ENCODE results near the gene DOCK4. TPM values are rescaled to one million over a fixed set of nuclear protein-coding genes. Genes with fewer than 3 reads are reported as not detected.

DOCK4 gene
- total and polyA plus RNA-seq, 2 experiments from 2014 or later: 2.1 to 5.0 TPM

DNA sequence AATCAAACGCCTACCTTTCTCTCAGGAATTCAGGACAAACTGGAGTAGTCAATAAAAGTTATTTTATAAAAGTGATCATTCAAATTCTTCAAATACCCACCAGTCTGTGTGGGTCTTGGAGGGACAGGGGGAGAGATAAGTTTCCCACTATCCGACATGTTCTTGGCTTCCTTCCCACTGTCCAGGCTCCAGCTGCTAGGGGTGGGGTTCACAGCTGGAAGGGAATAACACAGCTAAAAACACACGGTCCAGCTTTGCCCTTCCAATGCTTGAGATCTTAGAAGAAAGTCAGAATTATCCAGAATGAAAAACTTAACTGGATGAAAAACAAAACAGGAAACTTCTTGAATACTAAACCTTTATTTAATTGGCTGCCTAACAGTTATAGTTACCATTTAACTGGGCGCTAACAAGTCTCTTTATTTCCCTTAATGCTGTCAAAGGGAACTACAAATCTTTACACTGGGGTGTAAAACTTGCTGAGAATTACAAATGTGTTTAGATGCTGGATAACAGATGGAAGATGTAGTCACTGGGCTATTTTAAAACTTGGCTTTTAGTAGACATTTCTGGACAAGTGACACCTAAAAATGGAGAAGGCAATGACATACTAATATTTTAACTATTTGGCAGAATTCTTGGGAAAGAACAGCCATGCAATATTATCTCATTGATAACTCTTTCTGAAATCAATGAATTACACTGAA, 471.1 kb downstream of the DOCK4 start:
- 31 to 33% methylated on average over 4 of the region's 4 CpGs for WGBS, 2 experiments (ENCODE audit: low coverage in 1 of 2, low lambda C conversion rate in 2 of 2, missing lambda C conversion rate in 2 of 2)
- H3K27ac ChIP-seq: no peak overlapping the region
- TF ChIP-seq EZH2phosphoT487 (IDR thresholded peaks at IDR 0.05; ENCODE audit: insufficient read depth, low read depth) (no peak), EZH2 (IDR thresholded peaks at IDR 0.05; ENCODE audit: insufficient read depth, poor library complexity, severe bottlenecking) (no peak)

GRCh38 chr7:111732923-111733322, 473.3 kb downstream of the DOCK4 start:
- DNase-seq: no peak
- in situ Hi-C loops (cut with MboI): loop anchor here (25.0 kb wide), 1 partner anchor 396 kb away; no protein-coding TSS in a partner anchor

More for the DNA sequence above, 471.1 kb downstream of the DOCK4 start:
- Histone ChIP-seq H3K9me2 (ENCODE audit: insufficient read depth) (no peaks in the 10 kb centered on the region), H3K9ac (no peak overlapping the region), H3K9me3 (ENCODE audit: low read depth) (no peaks in the 10 kb centered on the region), H3K4me1 (ENCODE audit: insufficient read depth) (peaks cover 8% of the 10 kb centered on the region), H3K27me3 (replicated peaks; ENCODE audit: insufficient read depth) (no peaks in the 10 kb centered on the region), H2AFZ (no peak overlapping the region), H3K79me2 (ENCODE audit: insufficient read depth) (no peaks in the 10 kb centered on the region), H4K20me1 (ENCODE audit: insufficient read depth) (no peaks in the 10 kb centered on the region), H3F3A (ENCODE audit: insufficient read depth) (no peaks in the 10 kb centered on the region), H3K36me3 (ENCODE audit: low read depth) (no peaks in the 10 kb centered on the region), H3K4me2 (ENCODE audit: unreplicated experiment) (no peak overlapping the region), H3K4me3 (no peak overlapping the region)
- in situ Hi-C loops (cut with MboI): loop anchor here (25.0 kb wide), 1 partner anchor 398 kb away; no protein-coding TSS in a partner anchor
- DNase-seq: no peak

DNA sequence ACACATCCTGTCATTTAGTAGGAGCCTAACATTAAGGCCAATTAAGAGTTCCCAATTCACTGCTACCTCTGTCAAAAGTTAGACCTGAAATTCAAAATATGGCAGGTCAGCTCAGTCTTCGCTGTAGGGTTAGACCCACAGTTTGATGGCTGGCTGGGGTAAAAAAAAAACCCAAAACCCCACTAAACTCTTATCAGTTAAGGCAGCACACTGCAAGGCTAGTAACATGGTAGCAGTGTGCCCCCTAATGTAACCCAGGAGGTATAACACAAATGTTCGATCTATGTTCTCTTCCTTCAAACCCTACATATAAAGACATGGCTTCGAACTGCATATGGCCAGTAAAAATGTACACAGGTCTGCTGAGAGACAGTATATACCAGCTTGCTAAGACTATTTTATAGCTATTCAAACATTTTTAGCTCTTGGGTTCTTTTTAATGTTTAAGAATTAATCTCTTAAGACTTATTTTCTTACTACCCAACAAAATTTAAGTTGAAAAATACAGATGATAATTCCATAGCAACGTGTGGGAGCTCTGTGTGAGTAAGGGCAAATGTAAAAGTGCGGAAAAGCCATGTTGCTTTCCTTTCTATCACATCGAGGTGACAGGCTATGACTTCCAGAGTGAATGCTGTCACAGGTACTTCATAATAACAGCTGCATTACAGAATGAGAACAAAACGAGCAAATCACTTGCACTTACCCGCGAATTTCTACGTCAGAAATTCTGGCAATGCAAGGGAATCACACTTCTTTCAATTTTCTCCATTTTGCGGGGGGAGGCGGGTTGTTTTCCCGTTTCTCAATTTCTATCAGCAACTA, 475.5 kb downstream of the DOCK4 start:
- in situ Hi-C loops (cut with MboI): loop anchor here (25.0 kb wide), 1 partner anchor 393 kb away; no protein-coding TSS in a partner anchor
- H3K4me1 ChIP-seq (ENCODE audit: insufficient read depth): no peaks in the 10 kb centered on the region
- no peak overlapping the region for H3K27ac ChIP-seq
- no peaks in the 10 kb centered on the region for H3K27me3 ChIP-seq (replicated peaks; ENCODE audit: insufficient read depth)
- no peaks in the 10 kb centered on the region for H3K9me3 ChIP-seq (ENCODE audit: low read depth)
- no peak overlapping the region for H2AFZ ChIP-seq
- H3K9me2 ChIP-seq (ENCODE audit: insufficient read depth): no peaks in the 10 kb centered on the region
- no peaks in the 10 kb centered on the region for H3K79me2 ChIP-seq (ENCODE audit: insufficient read depth)
- H3K4me2 ChIP-seq (ENCODE audit: unreplicated experiment): no peak overlapping the region
- H3K9ac ChIP-seq: no peak overlapping the region
- TF ChIP-seq EZH2phosphoT487 (IDR thresholded peaks at IDR 0.05; ENCODE audit: insufficient read depth, low read depth) (no peak), EZH2 (IDR thresholded peaks at IDR 0.05; ENCODE audit: insufficient read depth, poor library complexity, severe bottlenecking) (no peak)
- H4K20me1 ChIP-seq (ENCODE audit: insufficient read depth): no peaks in the 10 kb centered on the region
- WGBS, 2 experiments (ENCODE audit: low coverage in 1 of 2, low lambda C conversion rate in 2 of 2, missing lambda C conversion rate in 2 of 2): 92 to 93% methylated on average over 13 of the region's 13 CpGs
- no peaks in the 10 kb centered on the region for H3K36me3 ChIP-seq (ENCODE audit: low read depth)
- DNase-seq: peak; percentile 51
- H3K4me3 ChIP-seq: no peak overlapping the region
- H3F3A ChIP-seq (ENCODE audit: insufficient read depth): no peaks in the 10 kb centered on the region

More at GRCh38 chr7:111732923-111733322, 473.3 kb downstream of the DOCK4 start:
- Histone ChIP-seq H2AFZ (no peak overlapping the region), H3K9me3 (ENCODE audit: low read depth) (no peaks in the 10 kb centered on the region), H3K9ac (no peak overlapping the region), H3K36me3 (ENCODE audit: low read depth) (no peaks in the 10 kb centered on the region), H3F3A (ENCODE audit: insufficient read depth) (no peaks in the 10 kb centered on the region), H3K27me3 (replicated peaks; ENCODE audit: insufficient read depth) (no peaks in the 10 kb centered on the region), H3K9me2 (ENCODE audit: insufficient read depth) (no peaks in the 10 kb centered on the region), H3K79me2 (ENCODE audit: insufficient read depth) (no peaks in the 10 kb centered on the region), H3K4me1 (ENCODE audit: insufficient read depth) (peaks cover 8% of the 10 kb centered on the region), H4K20me1 (ENCODE audit: insufficient read depth) (no peaks in the 10 kb centered on the region), H3K4me2 (ENCODE audit: unreplicated experiment) (no peak overlapping the region), H3K27ac (no peak overlapping the region), H3K4me3 (no peak overlapping the region)
- 88 to 89% methylated on average over 4 of the region's 4 CpGs for WGBS, 2 experiments (ENCODE audit: low coverage in 1 of 2, low lambda C conversion rate in 2 of 2, missing lambda C conversion rate in 2 of 2)
- TF ChIP-seq EZH2phosphoT487 (IDR thresholded peaks at IDR 0.05; ENCODE audit: insufficient read depth, low read depth) (no peak), EZH2 (IDR thresholded peaks at IDR 0.05; ENCODE audit: insufficient read depth, poor library complexity, severe bottlenecking) (no peak)

- Histone ChIP-seq H3K9ac (no peak overlapping the region), H3K27me3 (replicated peaks; ENCODE audit: insufficient read depth) (no peaks in the 10 kb centered on the region), H3K79me2 (ENCODE audit: insufficient read depth) (no peaks in the 10 kb centered on the region), H3K36me3 (ENCODE audit: low read depth) (no peaks in the 10 kb centered on the region), H3K4me1 (ENCODE audit: insufficient read depth) (no peaks in the 10 kb centered on the region), H3F3A (ENCODE audit: insufficient read depth) (no peaks in the 10 kb centered on the region), H3K9me3 (ENCODE audit: low read depth) (no peaks in the 10 kb centered on the region), H2AFZ (no peak overlapping the region), H3K4me2 (ENCODE audit: unreplicated experiment) (no peak overlapping the region), H4K20me1 (ENCODE audit: insufficient read depth) (no peaks in the 10 kb centered on the region), H3K27ac (no peak overlapping the region), H3K4me3 (no peak overlapping the region), H3K9me2 (ENCODE audit: insufficient read depth) (no peaks in the 10 kb centered on the region)
- in situ Hi-C loops (cut with MboI): loop anchor here (25.0 kb wide), 1 partner anchor 393 kb away; no protein-coding TSS in a partner anchor
- TF ChIP-seq EZH2phosphoT487 (IDR thresholded peaks at IDR 0.05; ENCODE audit: insufficient read depth, low read depth): no peak
- no peak for TF ChIP-seq EZH2 (IDR thresholded peaks at IDR 0.05; ENCODE audit: insufficient read depth, poor library complexity, severe bottlenecking)
- no peak for DNase-seq
- 51 to 53% methylated on average over 6 of the region's 6 CpGs for WGBS, 2 experiments (ENCODE audit: low coverage in 1 of 2, low lambda C conversion rate in 2 of 2, missing lambda C conversion rate in 2 of 2)
These were observed 476.1 kb downstream of the DOCK4 start for GRCh38 chr7:111730057-111730456.
